Dermis microvascular lymphatic vessel endothelial cell (primary cell): ENCODE measurements around the gene GOLGA7B. TPM values are rescaled to one million over a fixed set of nuclear protein-coding genes. Genes with fewer than 3 reads are reported as not detected.
A peak's percentile ranks its signal among the peaks of the same experiment; 100 is the strongest.

Experiments used
- DNase-seq, 2 donors: peaks; one replicate each; pipeline versions ENCODE4 v3.0.0 to v3.0.0-alpha.2; 2010; ENCODE audit warnings: low read depth in 2 of 2
- total RNA-seq: library from RNA; depleted of rRNA; stranded (reverse); fragments of >200 nt; gene quantifications from 2 replicates; pipeline ENCODE4 v1.2.1, GENCODE V29; 2014

Gene GOLGA7B
- total RNA-seq, 1 donor from 2014 or later, result 0.13 TPM

- DNase-seq, result no peak
These were observed 43.3 kb downstream of the GOLGA7B start for GRCh38 chr10:97892939-97893338.

- no peak for DNase-seq
These were observed 44.4 kb downstream of the GOLGA7B start for GRCh38 chr10:97894092-97894491.

- no peak for DNase-seq
These were observed 45.4 kb downstream of the GOLGA7B start for GRCh38 chr10:97895084-97895483.

- peak; percentile 90 to 96 for DNase-seq
These were observed 46.3 kb downstream of the GOLGA7B start for GRCh38 chr10:97895915-97896314.

GRCh38 chr10:97896756-97897358 is 47.2 kb downstream of the GOLGA7B start:
- no peak for DNase-seq

- peak in 1 of 2 donors; percentile 37 for DNase-seq
These were observed 48.8 kb downstream of the GOLGA7B start for GRCh38 chr10:97898429-97898828.

- DNase-seq, result no peak
These were observed 51.7 kb downstream of the GOLGA7B start for GRCh38 chr10:97901381-97901780.

- no peak for DNase-seq
These were observed 53.7 kb downstream of the GOLGA7B start for GRCh38 chr10:97903128-97904017.

GRCh38 chr10:97904018-97904381 is 54.4 kb downstream of the GOLGA7B start:
- DNase-seq, result no peak

GRCh38 chr10:97904576-97904975 is 54.9 kb downstream of the GOLGA7B start:
- DNase-seq, result no peak

- DNase-seq, result no peak
These were observed 55.6 kb downstream of the GOLGA7B start for GRCh38 chr10:97905276-97905675.

- DNase-seq, result no peak
These were observed 57.6 kb downstream of the GOLGA7B start for GRCh38 chr10:97907211-97907610.

- DNase-seq, result no peak
These were observed 58.2 kb downstream of the GOLGA7B start for GRCh38 chr10:97907830-97908229.

- DNase-seq, result no peak
These were observed 61.0 kb downstream of the GOLGA7B start for GRCh38 chr10:97910661-97911060.

- no peak for DNase-seq
These were observed 61.6 kb downstream of the GOLGA7B start for GRCh38 chr10:97911217-97911616.

GRCh38 chr10:97913193-97913592 is 63.5 kb downstream of the GOLGA7B start:
- DNase-seq, result no peak

GRCh38 chr10:97913614-97914013 is 64.0 kb downstream of the GOLGA7B start:
- no peak for DNase-seq

GRCh38 chr10:97914171-97914836 is 64.7 kb downstream of the GOLGA7B start:
- DNase-seq, result no peak

GRCh38 chr10:97914837-97915211 is 65.2 kb downstream of the GOLGA7B start:
- DNase-seq, result peak; percentile 14 to 63

- DNase-seq, result no peak
These were observed 65.9 kb downstream of the GOLGA7B start for GRCh38 chr10:97915346-97916131.

GRCh38 chr10:97916586-97916985 is 66.9 kb downstream of the GOLGA7B start:
- DNase-seq, result no peak

GRCh38 chr10:97919012-97919411 is 69.4 kb downstream of the GOLGA7B start:
- DNase-seq, result no peak
